GM23338 (cell line): ENCODE results near the gene HEXB. TPM values are rescaled to one million over a fixed set of nuclear protein-coding genes. Genes with fewer than 3 reads are reported as not detected.

ENCODE experiments used
- ATAC-seq: fragments of 200-7000 bp; cut with Tn5 transposase; 3 replicates; pipeline ENCODE4 v1.9.1; 2020
- DNase-seq: peaks from one replicate; pipeline ENCODE4 v3.0.0-alpha.2; 2015; ENCODE audit warnings: low spot score
- H2AFZ ChIP-seq: fragments of 200-600 bp; sonication (generic); 2 replicates; pipeline ENCODE4 v1.8.0; 2016; ENCODE audit warnings: antibody characterized with exemption, mild to moderate bottlenecking, moderate library complexity
- H3F3A ChIP-seq: fragments of 200-600 bp; sonication (generic); replicated peaks from 2 replicates; pipeline ENCODE4 v1.8.0; 2017; ENCODE audit warnings: antibody characterized with exemption, mixed run types, low read depth
- H3K27ac ChIP-seq: fragments of 200-600 bp; sonication (generic); 2 replicates; pipeline ENCODE4 v1.6.1; 2016; ENCODE audit warnings: low read depth
- H3K27me3 ChIP-seq: fragments of 200-600 bp; sonication (generic); 2 replicates; pipeline ENCODE4 v1.8.0; 2016; ENCODE audit warnings: mild to moderate bottlenecking, mixed run types, moderate library complexity; ENCODE audit not compliant: insufficient read depth
- H3K36me3 ChIP-seq: fragments of 200-600 bp; sonication (generic); 2 replicates; pipeline ENCODE4 v1.8.0; 2016; ENCODE audit warnings: mild to moderate bottlenecking; ENCODE audit not compliant: insufficient read depth
- H3K4me1 ChIP-seq: fragments of 200-600 bp; sonication (generic); 2 replicates; pipeline ENCODE4 v1.8.0; 2016; ENCODE audit warnings: mild to moderate bottlenecking, moderate library complexity; ENCODE audit not compliant: insufficient read depth
- H3K4me2 ChIP-seq: fragments of 200-600 bp; sonication (generic); 2 replicates; pipeline ENCODE4 v1.7.1; 2017; ENCODE audit warnings: mixed run types
- H3K4me3 ChIP-seq: fragments of 200-600 bp; sonication (generic); 2 replicates; pipeline ENCODE4 v1.6.1; 2016; ENCODE audit warnings: mixed run types
- H3K79me2 ChIP-seq: fragments of 200-600 bp; sonication (generic); replicated peaks from 2 replicates; pipeline ENCODE4 v1.8.0; 2017; ENCODE audit warnings: mild to moderate bottlenecking; ENCODE audit not compliant: insufficient read depth
- H3K9me2 ChIP-seq: fragments of 200-600 bp; sonication (generic); 2 replicates; pipeline ENCODE4 v1.8.0; 2017; ENCODE audit not compliant: insufficient read depth
- H4K20me1 ChIP-seq: fragments of 200-600 bp; sonication (generic); replicated peaks from 2 replicates; pipeline ENCODE4 v1.8.0; 2017; ENCODE audit warnings: mild to moderate bottlenecking; ENCODE audit not compliant: insufficient read depth
- H3K27ac Mint-ChIP-seq: 2 replicates; pipeline ENCODE4 v1.8.0; 2020; ENCODE audit warnings: inconsistent platforms, mild to moderate bottlenecking, moderate library complexity, mixed read lengths
- H3K27me3 Mint-ChIP-seq: 3 replicates; pipeline ENCODE4 v1.8.0; 2022; ENCODE audit warnings: low read depth, mild to moderate bottlenecking, moderate library complexity, mixed read lengths, inconsistent platforms; ENCODE audit not compliant: insufficient read depth, poor library complexity
- H3K36me3 Mint-ChIP-seq: 3 replicates; pipeline ENCODE4 v1.8.0; 2021; ENCODE audit warnings: low read depth, mild to moderate bottlenecking, inconsistent platforms, moderate library complexity, mixed read lengths
- H3K4me1 Mint-ChIP-seq: 3 replicates; pipeline ENCODE4 v1.8.0; 2020; ENCODE audit warnings: mild to moderate bottlenecking, inconsistent platforms, mixed read lengths
- H3K4me3 Mint-ChIP-seq: 3 replicates; pipeline ENCODE4 v1.8.0; 2021; ENCODE audit warnings: moderate library complexity, mild to moderate bottlenecking, inconsistent platforms, mixed read lengths
- H3K9me3 Mint-ChIP-seq: 3 replicates; pipeline ENCODE4 v1.8.0; 2020; ENCODE audit warnings: moderate library complexity, mild to moderate bottlenecking, inconsistent platforms, mixed read lengths
- CREB1 ChIP-seq: fragments of 250-450 bp; sonication (Bioruptor Pico); IDR thresholded peaks from 2 replicates; pipeline ENCODE4 v1.5.0; 2020; ENCODE audit warnings: low read depth, mild to moderate bottlenecking, moderate library complexity
- CTCF ChIP-seq, 2 experiments: fragments of 200-600 bp in 1 of 2; sonication (generic) in 1 of 2; conservative IDR thresholded peaks; 2 replicates each; pipeline versions ENCODE4 v1.5.1 to v1.6.1; 2016 to 2017; ENCODE audit warnings: antibody characterized with exemption in 2 of 2, low read depth in 2 of 2, mild to moderate bottlenecking in 2 of 2, moderate library complexity in 1 of 2
- ETS1 ChIP-seq: IDR thresholded peaks from 2 replicates; pipeline ENCODE4 v1.6.1; 2016; ENCODE audit warnings: antibody characterized with exemption
- EZH2 ChIP-seq: fragments of 200-600 bp; sonication (generic); IDR thresholded peaks from one replicate; pipeline ENCODE4 v1.8.0; 2017; ENCODE audit warnings: antibody characterized with exemption, mild to moderate bottlenecking, low read depth; ENCODE audit not compliant: unreplicated experiment
- EZH2phosphoT487 ChIP-seq: fragments of 200-600 bp; sonication (generic); IDR thresholded peaks from one replicate; pipeline ENCODE4 v1.8.1; 2018; ENCODE audit warnings: antibody characterized with exemption; ENCODE audit not compliant: unreplicated experiment
- JUNB ChIP-seq: IDR thresholded peaks from one replicate; pipeline ENCODE4 v1.6.1; 2016; ENCODE audit warnings: antibody characterized with exemption; ENCODE audit not compliant: unreplicated experiment
- NANOG ChIP-seq: IDR thresholded peaks from 2 replicates; pipeline ENCODE4 v1.6.1; 2016; ENCODE audit warnings: antibody characterized with exemption, borderline replicate concordance
- POLR2AphosphoS5 ChIP-seq: IDR thresholded peaks from 2 replicates; pipeline ENCODE4 v1.6.1; 2016; ENCODE audit warnings: antibody characterized with exemption, low read depth
- REST ChIP-seq: IDR thresholded peaks from one replicate; pipeline ENCODE4 v1.6.1; 2018; ENCODE audit warnings: antibody characterized with exemption; ENCODE audit not compliant: unreplicated experiment
- STAT1 ChIP-seq: IDR thresholded peaks from one replicate; pipeline ENCODE4 v1.6.1; 2016; ENCODE audit warnings: antibody characterized with exemption; ENCODE audit not compliant: unreplicated experiment
- ZNF114 ChIP-seq: fragments of 250-450 bp; sonication (Bioruptor Pico); IDR thresholded peaks from 2 replicates; pipeline ENCODE4 v1.5.0; 2020; ENCODE audit warnings: mild to moderate bottlenecking, moderate library complexity
- ZNF331 ChIP-seq: fragments of 250-450 bp; sonication (Bioruptor Pico); IDR thresholded peaks from 2 replicates; pipeline ENCODE4 v1.5.0; 2020; ENCODE audit warnings: low read depth, mild to moderate bottlenecking, moderate library complexity
- ZNF462 ChIP-seq: fragments of 250-450 bp; sonication (Bioruptor Pico); IDR thresholded peaks from 2 replicates; pipeline ENCODE4 v1.5.0; 2020; ENCODE audit warnings: mild to moderate bottlenecking, moderate library complexity
- polyA plus RNA-seq: library from polyadenylated mRNA; unstranded; fragments of >200 nt; fragmentation: Nextera tagmentation; extraction: Ambion mirVana; gene quantifications from 2 replicates; pipeline ENCODE4 v1.2.1, GENCODE V29; 2016
- total RNA-seq: library from RNA; depleted of rRNA; stranded (reverse); fragments of >200 nt; shearing (Covaris generic); gene quantifications from 2 replicates; pipeline ENCODE4 v1.2.3, GENCODE V29; 2014

HEXB gene
- total and polyA plus RNA-seq, 2 experiments from 2014 or later, result 49.2 to 70.8 TPM

GRCh38 chr5:74679966-74680365, 5.1 kb upstream of the HEXB start:
- peaks cover 5% of the 10 kb centered on the region; the same call in 1 of the 2 replicates for H3K9me2 ChIP-seq
- no peaks in the 10 kb centered on the region for H3K27me3 ChIP-seq
- DNase-seq (no peak), ATAC-seq (no peak)
- H3K4me1 Mint-ChIP-seq, result peaks cover 8% of the 10 kb centered on the region; the same call in 2 of the 3 replicates
- H3K4me3 Mint-ChIP-seq, result no peak overlapping the region
- 0 out of 2 replicates have a peak, but pooled peaks cover 3% of the 10 kb centered on the region for H3F3A ChIP-seq
- no peaks in the 10 kb centered on the region; the same call in 2 of the 3 replicates for H3K36me3 Mint-ChIP-seq
- no peaks in the 10 kb centered on the region for H4K20me1 ChIP-seq
- peak overlapping the region; percentile 83; the same call in 1 of the 2 replicates for H2AFZ ChIP-seq
- H3K4me2 ChIP-seq, result no peak overlapping the region
- H3K27me3 Mint-ChIP-seq, result peaks cover 5% of the 10 kb centered on the region
- no peaks in the 10 kb centered on the region for H3K36me3 ChIP-seq
- H3K27ac Mint-ChIP-seq, result no peak overlapping the region
- H3K27ac ChIP-seq, result no peak overlapping the region
- no peaks in the 10 kb centered on the region for H3K9me3 Mint-ChIP-seq
- peaks cover 7% of the 10 kb centered on the region for H3K4me1 ChIP-seq
- H3K79me2 ChIP-seq, result no peaks in the 10 kb centered on the region
- no peak for TF ChIP-seq REST
- no peak for TF ChIP-seq CREB1 (CRISPR knock-in tag)
- TF ChIP-seq ZNF331 (CRISPR knock-in tag), result no peak
- TF ChIP-seq ZNF462, result no peak
- TF ChIP-seq CTCF (conservative IDR thresholded peaks at IDR 0.05; ENCODE audit: low read depth in 2 of 2), result no peak
- no peak for TF ChIP-seq NANOG
- TF ChIP-seq JUNB, result no peak
- no peak for TF ChIP-seq POLR2AphosphoS5
- TF ChIP-seq EZH2phosphoT487, result no peak
- TF ChIP-seq EZH2, result no peak
- TF ChIP-seq STAT1, result no peak
- TF ChIP-seq ZNF114, result no peak
- no peak for TF ChIP-seq ETS1
- H3K4me3 ChIP-seq, result no peak overlapping the region
